ENCODE results near the gene DDR2. TPM values are rescaled to one million over a fixed set of nuclear protein-coding genes. Genes with fewer than 3 reads are reported as not detected.

DDR2 gene
- total RNA-seq, 1 experiment from 2014 or later: 0.77 TPM

- Histone ChIP-seq H3K4me1 (ENCODE audit: insufficient read depth, low read length) (no peaks in the 10 kb centered on the region), H3K9me3 (ENCODE audit: low read length) (no peaks in the 10 kb centered on the region), H3K27me3 (ENCODE audit: low read length) (no peaks in the 10 kb centered on the region), H2AFZ (ENCODE audit: low read length) (no peak overlapping the region), H3K4me2 (ENCODE audit: low read length) (no peak overlapping the region), H3K79me2 (ENCODE audit: low read length) (no peaks in the 10 kb centered on the region), H3K9me2 (replicated peaks; ENCODE audit: low read length) (no peaks in the 10 kb centered on the region), H3K4me3 (ENCODE audit: low read length) (no peak overlapping the region), H3F3A (ENCODE audit: low read length, unreplicated experiment) (no peaks in the 10 kb centered on the region), H3K27ac (ENCODE audit: low read length) (no peak overlapping the region), H3K36me3 (ENCODE audit: low read depth, low read length) (no peaks in the 10 kb centered on the region), H4K20me1 (ENCODE audit: low read length) (no peaks in the 10 kb centered on the region), H3K9ac (ENCODE audit: low read length) (no peak overlapping the region)
- ChIA-PET POLR2A (ENCODE audit: unreplicated experiment) (no interaction called here), CTCF (no interaction called here)
- no TSS peak for BruUV-seq (replicated peaks)
- DNase-seq (no peak), ATAC-seq (no peak)
- TF ChIP-seq CTCF (conservative IDR thresholded peaks at IDR 0.05; ENCODE audit: low read depth, low read length): no peak
- no peak for TF ChIP-seq EZH2phosphoT487 (IDR thresholded peaks at IDR 0.05; ENCODE audit: borderline replicate concordance, low read length)
- TF ChIP-seq EZH2 (IDR thresholded peaks at IDR 0.05; ENCODE audit: low read length, unreplicated experiment): no peak
- intact Hi-C loops (cut with micrococcal nuclease): no loop called here
Measured at GRCh38 chr1:162635418-162635817, 3.2 kb downstream of the DDR2 start.

- no peaks in the 10 kb centered on the region for H3K9me2 ChIP-seq (replicated peaks; ENCODE audit: low read length)
- no peak overlapping the region for H3K27ac ChIP-seq (ENCODE audit: low read length)
- H3K9me3 ChIP-seq (ENCODE audit: low read length): no peaks in the 10 kb centered on the region
- ChIA-PET CTCF (no interaction called here), POLR2A (ENCODE audit: unreplicated experiment) (no interaction called here)
- no peak overlapping the region for H3K4me3 ChIP-seq (ENCODE audit: low read length)
- H3K79me2 ChIP-seq (ENCODE audit: low read length): no peaks in the 10 kb centered on the region
- H3K27me3 ChIP-seq (ENCODE audit: low read length): no peaks in the 10 kb centered on the region
- no peaks in the 10 kb centered on the region for H3K4me1 ChIP-seq (ENCODE audit: insufficient read depth, low read length)
- intact Hi-C loops (cut with micrococcal nuclease): no loop called here
- no peak overlapping the region for H3K9ac ChIP-seq (ENCODE audit: low read length)
- H3F3A ChIP-seq (ENCODE audit: low read length, unreplicated experiment): no peaks in the 10 kb centered on the region
- no peaks in the 10 kb centered on the region for H3K36me3 ChIP-seq (ENCODE audit: low read depth, low read length)
- no peaks in the 10 kb centered on the region for H4K20me1 ChIP-seq (ENCODE audit: low read length)
- H2AFZ ChIP-seq (ENCODE audit: low read length): no peak overlapping the region
- DNase-seq: no peak
- no peak for ATAC-seq
- no TSS peak for BruUV-seq (replicated peaks)
- no peak overlapping the region for H3K4me2 ChIP-seq (ENCODE audit: low read length)
- no peak for TF ChIP-seq CTCF (conservative IDR thresholded peaks at IDR 0.05; ENCODE audit: low read depth, low read length)
- TF ChIP-seq EZH2phosphoT487 (IDR thresholded peaks at IDR 0.05; ENCODE audit: borderline replicate concordance, low read length): no peak
- no peak for TF ChIP-seq EZH2 (IDR thresholded peaks at IDR 0.05; ENCODE audit: low read length, unreplicated experiment)
Measured at GRCh38 chr1:162639718-162640117, 7.5 kb downstream of the DDR2 start.

- Histone ChIP-seq H3K4me3 (ENCODE audit: low read length) (no peak overlapping the region), H3K36me3 (ENCODE audit: low read depth, low read length) (no peaks in the 10 kb centered on the region), H3K9me2 (replicated peaks; ENCODE audit: low read length) (no peaks in the 10 kb centered on the region), H2AFZ (ENCODE audit: low read length) (no peak overlapping the region), H4K20me1 (ENCODE audit: low read length) (no peaks in the 10 kb centered on the region), H3K27ac (ENCODE audit: low read length) (no peak overlapping the region), H3F3A (ENCODE audit: low read length, unreplicated experiment) (no peaks in the 10 kb centered on the region), H3K4me2 (ENCODE audit: low read length) (no peak overlapping the region), H3K9ac (ENCODE audit: low read length) (no peak overlapping the region), H3K79me2 (ENCODE audit: low read length) (no peaks in the 10 kb centered on the region), H3K27me3 (ENCODE audit: low read length) (no peaks in the 10 kb centered on the region), H3K9me3 (ENCODE audit: low read length) (no peaks in the 10 kb centered on the region), H3K4me1 (ENCODE audit: insufficient read depth, low read length) (no peaks in the 10 kb centered on the region)
- no peak for TF ChIP-seq CTCF (conservative IDR thresholded peaks at IDR 0.05; ENCODE audit: low read depth, low read length)
- DNase-seq: no peak
- CTCF ChIA-PET: no interaction called here
- no peak for ATAC-seq
- no TSS peak for BruUV-seq (replicated peaks)
- intact Hi-C loops (cut with micrococcal nuclease): no loop called here
- POLR2A ChIA-PET (ENCODE audit: unreplicated experiment): no interaction called here
Measured at GRCh38 chr1:162641114-162641513, 8.8 kb downstream of the DDR2 start.

Measured in PC-3 (cell line).